Naive thymus-derived CD8-positive, alpha-beta T cell (primary cell): ENCODE measurements around the gene PPT2. TPM values are rescaled to one million over a fixed set of nuclear protein-coding genes. Genes with fewer than 3 reads are reported as not detected.
"Not testable (repeated sequence)": the region's sequence is repeated elsewhere in the genome, so short reads cannot be mapped to it uniquely, and the experiment has no call there.

Experiments used
- ATAC-seq, 2 donors: fragments of 150-1000 bp; cut with Tn5 transposase in 1 of 2; sonication (Bioruptor Pico), chemical (Tn5 transposase) in 1 of 2; 1 replicate in 1 of 2; 2 replicates in 1 of 2; pipeline ENCODE4 v1.10.0; 2021; ENCODE audit warnings: mild to moderate bottlenecking in 2 of 2, moderate library complexity in 2 of 2
- POLR2A ChIA-PET: fragments of 350-600 bp; sonication (Branson Sonifier 250); formaldehyde crosslinking; loops from one replicate; lab custom pipeline; 2021; ENCODE audit warnings: antibody characterized with exemption; lab: Charles Lee
- DNase-seq, 10 donors: peaks; one replicate each; pipeline versions ENCODE4 v3.0.0 to v3.0.0-alpha.2; 2020 to 2022
- H3K27ac Mint-ChIP-seq, 10 donors: one replicate each; pipeline ENCODE4 v1.8.0; 2020 to 2022; ENCODE audit warnings: mild to moderate bottlenecking in 10 of 10, mixed read lengths in 10 of 10, moderate library complexity in 4 of 10, inconsistent platforms in 1 of 10
- H3K27me3 Mint-ChIP-seq, 5 donors: one replicate each; pipeline ENCODE4 v1.8.0; 2021 to 2022; ENCODE audit warnings: mixed read lengths in 5 of 5
- H3K36me3 Mint-ChIP-seq, 3 donors: one replicate each; pipeline ENCODE4 v1.8.0; 2020 to 2022; ENCODE audit warnings: mixed read lengths in 3 of 3, mild to moderate bottlenecking in 2 of 3, inconsistent platforms in 1 of 3
- H3K4me1 Mint-ChIP-seq, 4 donors: one replicate each; pipeline ENCODE4 v1.8.0; 2021 to 2022; ENCODE audit warnings: mixed read lengths in 4 of 4
- H3K4me3 Mint-ChIP-seq, 10 donors: one replicate each; pipeline ENCODE4 v1.8.0; 2020 to 2022; ENCODE audit warnings: mild to moderate bottlenecking in 10 of 10, mixed read lengths in 10 of 10, moderate library complexity in 6 of 10, inconsistent platforms in 1 of 10
- H3K9me3 Mint-ChIP-seq, 9 donors: one replicate each; pipeline ENCODE4 v1.8.0; 2020 to 2022; ENCODE audit warnings: mixed read lengths in 9 of 9, mild to moderate bottlenecking in 3 of 9, inconsistent platforms in 1 of 9, moderate library complexity in 1 of 9
- microRNA-seq: library from miRNA; unstranded; fragments of <30 nt; microRNA quantifications from one replicate; pipeline ENCODE4 v1.2.0, GENCODE V29; 2022; ENCODE audit warnings: borderline microRNAs expressed
- polyA plus RNA-seq, 3 donors: library from polyadenylated mRNA; unstranded; fragments of 300-500 nt; fragmentation: Illumina TruSeq; gene quantifications; one replicate each; pipeline ENCODE4 v1.2.3, GENCODE V29; 2021
- total RNA-seq, 8 experiments: library from RNA in 2 of 8; stranded (reverse) in 2 of 8; gene quantifications; one replicate each; pipeline ENCODE4 v1.2.3 and lab custom pipeline; 2021 to 2026

The PPT2 gene
- total and polyA plus RNA-seq, 5 experiments from 2014 or later, result 17.3 to 23.1 (median 20.6) TPM

DNA sequence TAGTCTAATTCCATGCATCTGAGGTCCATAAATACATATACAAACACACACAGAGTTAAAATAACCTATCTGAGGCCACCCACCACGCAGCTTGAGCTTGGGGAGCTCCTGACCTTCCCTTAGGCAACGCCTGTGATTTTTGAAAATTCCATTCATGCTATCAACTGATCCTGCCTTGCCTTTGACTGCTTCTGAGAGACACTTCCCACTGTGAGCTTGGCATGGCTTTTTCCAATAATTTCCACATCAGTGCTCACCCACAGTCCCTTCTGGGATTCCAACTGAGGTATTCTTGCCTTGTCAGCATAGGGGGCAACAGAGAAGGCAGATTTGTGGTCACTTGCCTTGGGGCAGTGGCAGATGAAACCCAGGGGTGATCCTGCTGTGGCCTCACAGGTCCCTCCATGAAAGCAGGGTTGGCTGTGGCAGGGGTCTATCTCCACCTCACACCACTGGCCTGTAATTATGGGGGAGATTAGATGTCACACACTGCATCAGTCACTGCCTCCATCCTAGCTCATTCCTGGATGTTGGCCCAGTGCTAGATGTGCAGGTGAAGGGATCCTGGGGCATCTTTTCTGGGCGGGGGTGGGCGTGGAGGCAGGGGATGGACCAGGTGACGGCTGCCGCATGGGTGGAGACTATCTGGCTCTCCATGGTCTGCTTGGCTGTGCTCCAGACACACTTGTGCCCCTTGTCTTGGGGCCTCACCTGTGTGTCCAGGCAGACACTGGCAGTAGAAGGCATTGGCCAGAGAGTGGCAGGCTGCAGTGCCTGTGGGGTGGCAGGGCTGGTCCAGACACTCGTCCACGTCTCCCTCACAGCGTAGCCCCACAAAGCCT is 49.7 kb downstream of the PPT2 start:
- Mint-ChIP-seq H3K4me1 (no peaks in the 10 kb centered on the region), H3K4me3 (no peak overlapping the region), H3K27ac (no peak overlapping the region), H3K36me3 (no peaks in the 10 kb centered on the region), H3K9me3 (no peaks in the 10 kb centered on the region), H3K27me3 (peaks cover 0 to 8% (median 0%) of the 10 kb centered on the region in 5 donors)
- DNase-seq, result no peak
- ATAC-seq, result no peak
- POLR2A ChIA-PET, result no interaction called here

DNA sequence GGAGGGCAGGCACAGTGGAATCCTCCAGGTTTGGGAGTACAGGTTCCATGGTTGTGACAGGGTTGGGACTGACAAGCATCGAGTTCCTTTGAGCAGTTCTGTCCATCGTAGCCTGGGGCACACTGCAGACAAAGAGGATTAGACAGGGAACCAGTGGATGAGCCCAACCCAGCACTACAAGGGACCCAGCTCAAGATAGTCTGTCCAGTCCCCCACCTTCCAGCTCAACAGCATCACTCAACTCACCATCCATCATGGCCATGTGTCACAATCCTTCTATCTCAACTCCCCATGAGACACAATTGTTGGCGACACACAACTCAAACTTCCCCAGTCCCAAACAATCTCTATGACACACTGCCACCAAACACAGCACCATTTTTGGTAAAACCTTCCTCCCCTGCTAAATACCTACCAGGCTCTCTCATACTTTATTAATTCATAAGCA is 50.4 kb downstream of the PPT2 start:
- peaks cover 0 to 8% (median 0%) of the 10 kb centered on the region in 5 donors for H3K27me3 Mint-ChIP-seq
- DNase-seq (no peak), ATAC-seq (no peak)
- H3K36me3 Mint-ChIP-seq, result no peaks in the 10 kb centered on the region
- POLR2A ChIA-PET, result interaction anchor here (1.1 kb wide), 1 partner anchor 11 kb away, joined by 4 read pairs; the partner anchor contains the start of gene GPSM3
- no peaks in the 10 kb centered on the region for H3K9me3 Mint-ChIP-seq
- no peak overlapping the region for H3K27ac Mint-ChIP-seq
- no peak overlapping the region for H3K4me3 Mint-ChIP-seq
- no peaks in the 10 kb centered on the region for H3K4me1 Mint-ChIP-seq

DNA sequence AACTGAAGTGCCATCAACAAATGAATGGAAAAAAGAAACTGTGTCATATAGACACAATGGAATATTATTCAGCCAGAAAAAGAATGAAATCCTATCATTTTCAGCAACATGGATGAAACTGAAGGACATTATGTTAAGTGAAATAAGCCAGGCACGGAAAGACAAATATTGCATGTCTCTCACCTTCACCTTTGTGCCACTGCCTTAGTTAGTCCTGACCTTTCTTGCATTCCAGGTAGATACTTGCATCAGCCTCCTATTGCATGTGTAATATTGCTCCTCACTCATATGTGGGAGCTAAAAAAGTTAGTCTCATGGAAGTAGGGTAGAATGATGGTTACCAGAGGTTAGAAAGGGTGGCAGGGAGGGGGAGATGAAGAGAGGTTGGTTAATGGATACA is 55.1 kb downstream of the PPT2 start:
- peaks cover 0 to 5% (median 0%) of the 10 kb centered on the region in 4 donors for H3K4me1 Mint-ChIP-seq
- peak overlapping the region in 2 of 10 donors; percentile 47 to 58 for H3K27ac Mint-ChIP-seq
- H3K4me3 Mint-ChIP-seq, result no peak overlapping the region
- H3K36me3 Mint-ChIP-seq, result no peaks in the 10 kb centered on the region
- peaks cover 0 to 6% (median 0%) of the 10 kb centered on the region in 5 donors for H3K27me3 Mint-ChIP-seq
- ATAC-seq, result no peak
- H3K9me3 Mint-ChIP-seq, result no peaks in the 10 kb centered on the region
- POLR2A ChIA-PET, result no interaction called here
- no peak for DNase-seq

DNA sequence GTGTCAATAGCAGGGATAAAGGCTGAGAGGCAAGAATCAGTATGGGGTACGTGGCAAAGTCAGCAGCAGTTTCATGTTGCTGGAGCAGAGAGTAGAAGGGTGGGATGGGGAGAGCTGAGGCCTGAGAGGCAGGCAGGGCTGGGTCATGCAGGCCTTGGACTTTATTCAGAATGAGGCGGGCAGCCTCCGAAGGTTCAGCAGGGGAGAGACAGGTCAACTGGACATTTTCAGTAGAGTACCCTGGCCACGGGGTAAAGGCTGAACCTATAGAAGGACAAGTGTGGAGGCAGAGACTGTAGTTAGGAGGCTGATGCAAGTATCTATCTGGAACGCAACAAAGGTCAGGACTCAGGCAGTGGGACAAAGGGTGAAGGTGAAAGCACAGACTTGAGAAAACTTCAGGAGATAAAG is 56.3 kb downstream of the PPT2 start:
- no peaks in the 10 kb centered on the region for H3K27me3 Mint-ChIP-seq

DNA sequence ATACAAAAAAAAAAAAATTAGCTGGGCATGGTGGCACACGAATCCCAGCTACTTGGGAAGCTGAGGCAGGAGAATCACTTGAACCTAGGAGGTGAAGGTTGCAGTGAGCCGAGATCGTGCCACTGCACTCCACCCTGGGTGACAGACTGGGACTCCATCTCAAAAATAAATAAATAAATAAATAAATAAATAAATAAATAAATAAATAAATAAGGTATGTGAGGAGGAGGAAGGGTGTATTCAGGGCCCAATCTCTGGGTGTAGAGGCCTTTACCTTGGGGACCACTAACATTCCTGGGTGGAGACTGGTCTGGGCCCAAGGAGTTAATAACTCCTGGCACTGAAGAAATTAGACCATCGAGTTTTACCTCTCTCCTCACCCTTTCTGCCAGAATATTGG is 57.5 kb downstream of the PPT2 start:
- H3K9me3 Mint-ChIP-seq, H3K4me1 Mint-ChIP-seq, H3K4me3 Mint-ChIP-seq, H3K27me3 Mint-ChIP-seq, ATAC-seq, H3K27ac Mint-ChIP-seq, H3K36me3 Mint-ChIP-seq, DNase-seq: not testable (repeated sequence)
- POLR2A ChIA-PET, result interaction anchor here (0.6 kb wide), 1 partner anchor 32 kb away, joined by 3 read pairs; no protein-coding TSS in a partner anchor

More for the DNA sequence above, 56.3 kb downstream of the PPT2 start:
- POLR2A ChIA-PET, result no interaction called here
- Mint-ChIP-seq H3K36me3 (no peaks in the 10 kb centered on the region), H3K9me3 (no peaks in the 10 kb centered on the region), H3K27ac (peak overlapping the region in 2 of 10 donors; percentile 43 to 75), H3K4me3 (no peak overlapping the region), H3K4me1 (peaks cover 0 to 9% (median under 1%) of the 10 kb centered on the region in 4 donors)
- DNase-seq (no peak), ATAC-seq (no peak)

DNA sequence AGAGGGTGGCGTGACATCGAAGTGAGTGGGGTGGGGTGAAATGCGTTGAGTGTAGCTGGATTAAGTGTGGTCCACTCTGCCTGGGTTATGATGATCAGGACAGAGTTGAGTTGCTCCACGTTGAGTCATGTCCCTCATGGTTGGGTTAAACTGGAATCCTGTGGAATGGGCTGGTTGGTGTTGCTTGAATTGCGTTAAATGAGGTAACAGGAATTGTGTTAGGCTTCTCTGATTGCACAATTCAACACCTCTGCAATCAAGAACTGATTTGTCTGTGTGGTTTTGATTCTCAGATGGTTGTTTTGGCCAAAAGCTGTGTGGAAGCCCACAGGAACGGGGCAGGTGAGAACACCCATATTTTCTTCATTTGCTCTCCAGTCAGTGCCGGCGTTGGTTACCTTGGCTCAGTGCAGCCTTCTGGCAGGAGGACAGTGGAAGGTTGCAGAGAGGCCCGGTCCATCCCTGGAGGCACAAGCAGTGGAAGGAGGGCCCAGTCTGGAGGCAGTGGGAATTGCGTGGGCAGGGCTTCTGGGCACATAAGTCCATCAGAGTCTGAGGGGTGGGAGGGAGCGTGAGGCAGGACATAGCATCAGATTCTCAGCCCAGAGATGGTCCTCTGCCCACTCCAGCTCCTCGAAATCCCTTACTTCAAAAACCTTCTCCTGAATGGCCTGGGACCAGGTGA is 58.3 kb downstream of the PPT2 start:
- POLR2A ChIA-PET, result no interaction called here
- DNase-seq (no peak), ATAC-seq (no peak)
- H3K9me3 Mint-ChIP-seq, result no peaks in the 10 kb centered on the region
- no peak overlapping the region for H3K4me3 Mint-ChIP-seq
- no peaks in the 10 kb centered on the region for H3K27me3 Mint-ChIP-seq
- peaks cover 0 to 9% (median under 1%) of the 10 kb centered on the region in 4 donors for H3K4me1 Mint-ChIP-seq
- peak overlapping the region in 5 of 10 donors; percentile 13 to 76 (median 22) for H3K27ac Mint-ChIP-seq
- H3K36me3 Mint-ChIP-seq, result no peaks in the 10 kb centered on the region

Small RNAs within 50 kb of the gene (microRNA-seq; reads per million reads assigned to microRNA genes)
- gene MIR6721, result not detected
- gene MIR6833, result not detected

Other genes with a start within 250 kb of the PPT2 start
- gene C2, start 226.4 kb upstream of the PPT2 start, total RNA-seq, result 1 to 10 TPM; 3.8 to 4.3 TPM
- not detected for gene C2, start 226.4 kb upstream of the PPT2 start, polyA plus RNA-seq
- gene CFB, start 208.0 kb upstream of the PPT2 start, total RNA-seq, result 1 to 10 TPM; 1.0 to 1.4 TPM
- gene CFB, start 208.0 kb upstream of the PPT2 start, polyA plus RNA-seq, result under 1 TPM in 2 of 3 donors, not detected in 1; 0.22 to 0.61 TPM
- 10 to 100 TPM; 41.7 to 45.1 TPM for gene NELFE, start 195.2 kb upstream of the PPT2 start, total RNA-seq
- gene NELFE, start 195.2 kb upstream of the PPT2 start, polyA plus RNA-seq, result 10 to 100 TPM; 55.9 to 68.6 (median 66.4) TPM
- 100 to 1,000 TPM; 130 to 141 TPM for gene SKIC2, start 195.0 kb upstream of the PPT2 start, total RNA-seq
- gene SKIC2, start 195.0 kb upstream of the PPT2 start, polyA plus RNA-seq, result 10 to 100 TPM; 18.1 to 19.9 (median 19.4) TPM
- gene DXO, start 182.0 kb upstream of the PPT2 start, total RNA-seq, result 10 to 100 TPM; 36.4 to 41.0 TPM
- gene DXO, start 182.0 kb upstream of the PPT2 start, polyA plus RNA-seq, result 10 to 100 TPM; 12.5 to 16.4 (median 14.5) TPM
- gene C4A, start 172.1 kb upstream of the PPT2 start, total RNA-seq, result 1 to 10 TPM; 5.9 to 6.0 TPM
- under 1 TPM in 1 of 3 donors, not detected in 2; 0.81 TPM for gene C4A, start 172.1 kb upstream of the PPT2 start, polyA plus RNA-seq
- gene C4B, start 139.3 kb upstream of the PPT2 start, total RNA-seq, result 1 to 10 TPM; 7.7 to 8.7 TPM
- gene C4B, start 139.3 kb upstream of the PPT2 start, polyA plus RNA-seq, result under 1 TPM in 1 of 3 donors, not detected in 2; 0.31 TPM
- 1 to 10 TPM; 1.2 to 1.8 TPM for gene CYP21A2, start 115.7 kb upstream of the PPT2 start, total RNA-seq
- not detected for gene CYP21A2, start 115.7 kb upstream of the PPT2 start, polyA plus RNA-seq
- gene TNXB, start 44.8 kb upstream of the PPT2 start, total RNA-seq, result 10 to 100 TPM; 14.5 to 17.8 TPM
- gene TNXB, start 44.8 kb upstream of the PPT2 start, polyA plus RNA-seq, result under 1 TPM in 1 of 3 donors, not detected in 2; 0.13 TPM
- 100 to 1,000 TPM; 140 to 141 TPM for gene ATF6B, start 25.9 kb upstream of the PPT2 start, total RNA-seq
- 10 to 100 TPM; 17.5 to 25.7 (median 21.4) TPM for gene ATF6B, start 25.9 kb upstream of the PPT2 start, polyA plus RNA-seq
- 1 to 10 TPM; 1.8 to 2.1 TPM for gene FKBPL, start 23.9 kb upstream of the PPT2 start, total RNA-seq
- 1 to 10 TPM in 1 of 3 donors, under 1 TPM in 2; 0.37 to 2.5 (median 0.51) TPM for gene FKBPL, start 23.9 kb upstream of the PPT2 start, polyA plus RNA-seq
- gene PRRT1, start 2.2 kb upstream of the PPT2 start, total RNA-seq, result 1 to 10 TPM; 5.5 to 5.6 TPM
- 1 to 10 TPM; 1.2 to 3.6 (median 2.8) TPM for gene PRRT1, start 2.2 kb upstream of the PPT2 start, polyA plus RNA-seq
- 10 to 100 TPM; 29.3 to 30.1 TPM for gene EGFL8, start 10.5 kb downstream of the PPT2 start, total RNA-seq
- gene EGFL8, start 10.5 kb downstream of the PPT2 start, polyA plus RNA-seq, result under 1 TPM in 1 of 3 donors, not detected in 2; 0.61 TPM
- gene AGPAT1, start 21.9 kb downstream of the PPT2 start, total RNA-seq, result 10 to 100 TPM; 27.5 to 28.6 TPM
- 10 to 100 TPM; 16.3 to 19.5 (median 19.1) TPM for gene AGPAT1, start 21.9 kb downstream of the PPT2 start, polyA plus RNA-seq
- 10 to 100 TPM; 38.6 to 40.0 TPM for gene RNF5, start 24.3 kb downstream of the PPT2 start, total RNA-seq
- gene RNF5, start 24.3 kb downstream of the PPT2 start, polyA plus RNA-seq, result 100 to 1,000 TPM; 102 to 117 (median 102) TPM
- gene AGER, start 30.1 kb downstream of the PPT2 start, total RNA-seq, result 10 to 100 TPM; 56.0 to 60.3 TPM
- gene AGER, start 30.1 kb downstream of the PPT2 start, polyA plus RNA-seq, result 1 to 10 TPM in 1 of 3 donors, under 1 TPM in 2; 0.09 to 1.9 (median 0.25) TPM
- gene PBX2, start 36.1 kb downstream of the PPT2 start, total RNA-seq, result 100 to 1,000 TPM; 173 to 174 TPM
- gene PBX2, start 36.1 kb downstream of the PPT2 start, polyA plus RNA-seq, result 1 to 10 TPM; 1.6 to 2.2 (median 2.0) TPM
- gene GPSM3, start 38.5 kb downstream of the PPT2 start, total RNA-seq, result 100 to 1,000 TPM; 274 to 276 TPM
- 100 to 1,000 TPM; 106 to 144 (median 138) TPM for gene GPSM3, start 38.5 kb downstream of the PPT2 start, polyA plus RNA-seq
- gene NOTCH4, start 69.9 kb downstream of the PPT2 start, total RNA-seq, result 1 to 10 TPM; 1.2 to 1.8 TPM
- under 1 TPM; 0.22 to 0.48 (median 0.28) TPM for gene NOTCH4, start 69.9 kb downstream of the PPT2 start, polyA plus RNA-seq
- not detected for gene TSBP1, start 217.8 kb downstream of the PPT2 start, total RNA-seq
- not detected for gene TSBP1, start 217.8 kb downstream of the PPT2 start, polyA plus RNA-seq